GM19452 (cell line): Measurements from ENCODE around the gene SACM1L.

ENCODE experiments used
- ATAC-seq: cut with Tn5 transposase; IDR thresholded peaks from one replicate; pipeline ENCODE4 v1.9.1; 2021; ENCODE audit not compliant: unreplicated experiment

SACM1L gene

DNA sequence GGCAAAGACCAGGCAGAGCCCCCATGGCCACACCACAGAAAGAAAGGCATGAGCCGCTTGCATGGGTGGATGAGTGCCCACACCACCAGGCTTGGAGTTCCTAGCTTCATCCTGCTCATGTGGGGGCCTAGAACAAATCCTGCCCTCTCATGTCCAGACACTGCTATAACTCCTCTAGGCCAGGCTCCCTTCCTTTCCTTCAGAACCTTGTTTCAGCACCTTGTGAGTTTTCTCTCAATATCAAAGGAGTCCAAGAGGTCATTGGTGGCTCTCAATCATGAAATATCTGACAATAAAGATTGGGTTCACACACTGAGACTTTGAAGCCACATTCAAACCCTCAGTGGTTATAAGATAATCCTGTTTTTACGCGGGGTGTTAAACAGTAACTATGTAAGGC lies 94.5 kb downstream of the SACM1L start:
- no peak for ATAC-seq

DNA sequence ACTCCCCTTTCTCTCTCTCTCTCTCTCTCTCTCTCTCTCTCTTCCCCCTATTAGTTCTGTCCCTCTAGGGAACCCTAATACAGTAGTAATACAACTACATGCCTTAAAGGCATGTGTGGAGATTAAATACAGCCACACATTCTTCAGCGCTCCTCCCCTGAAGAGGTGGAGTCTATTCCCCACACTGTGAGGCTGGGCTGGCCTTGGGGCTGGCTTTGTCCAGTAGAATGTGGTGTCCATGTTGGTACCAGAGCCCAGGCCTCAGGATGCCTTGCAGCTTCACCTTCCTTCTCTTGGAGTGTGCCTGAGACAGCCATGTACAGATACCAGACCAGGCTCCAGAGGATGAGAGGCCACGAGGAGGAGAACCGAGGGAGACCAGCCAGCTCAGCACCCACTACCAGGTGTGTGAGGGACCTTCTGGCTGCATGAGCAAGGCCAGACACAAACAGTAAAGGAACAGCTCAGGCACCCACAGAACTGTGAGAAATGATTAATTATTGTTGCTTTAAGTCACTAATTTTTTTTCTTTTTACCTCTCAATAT lies 96.5 kb downstream of the SACM1L start:
- no peak for ATAC-seq

DNA sequence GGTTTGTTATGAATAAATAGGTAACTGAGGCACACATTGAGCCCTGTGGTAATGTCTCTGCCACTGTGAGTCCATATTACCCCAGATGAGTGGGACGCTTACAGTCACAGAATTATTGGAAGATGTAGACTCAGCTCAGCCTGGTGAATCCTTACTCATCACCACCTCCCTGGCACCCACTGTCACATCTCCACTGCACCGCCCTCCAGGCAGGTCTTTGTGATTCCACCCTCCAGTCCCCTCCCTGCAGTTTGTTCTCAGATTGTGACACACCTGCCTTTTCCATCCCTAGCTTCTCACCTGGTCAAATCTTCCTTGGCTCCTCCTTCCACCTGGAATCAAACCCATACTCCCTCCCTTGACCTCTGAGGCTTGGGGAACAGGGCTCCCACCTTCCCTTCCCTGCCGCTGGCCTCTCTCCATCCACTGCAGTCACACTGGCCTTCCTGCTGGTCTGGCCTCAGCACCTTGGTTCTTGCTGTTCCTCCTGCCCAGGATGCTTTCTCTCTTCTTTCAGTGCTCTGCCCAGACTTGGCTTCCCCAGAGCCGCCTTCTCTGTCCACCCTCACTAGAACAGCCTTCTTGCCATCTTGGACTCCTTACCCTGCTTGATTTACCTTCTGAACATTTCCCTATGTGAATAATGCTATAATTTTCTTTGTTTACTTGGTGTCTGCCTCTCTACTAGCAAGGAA lies 97.8 kb downstream of the SACM1L start:
- no peak for ATAC-seq

DNA sequence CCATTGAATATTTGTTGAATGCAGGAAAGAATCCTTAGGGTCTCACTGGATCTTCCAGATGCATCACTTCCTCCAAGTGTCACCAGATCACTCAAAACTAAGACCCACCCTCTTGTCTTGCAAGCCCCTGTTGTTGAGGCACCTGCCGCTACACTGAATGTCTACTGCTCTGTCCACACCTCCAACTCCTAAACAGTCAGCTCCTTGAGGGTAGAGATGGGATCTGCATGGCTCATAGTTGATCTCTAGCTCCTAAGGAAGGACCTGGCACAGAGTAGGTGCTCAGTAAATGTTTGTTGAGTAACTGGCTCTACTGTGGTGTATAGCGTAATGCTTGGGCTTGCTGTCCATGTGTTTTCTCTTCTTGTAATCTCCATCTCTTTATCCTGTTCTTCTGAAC lies 98.4 kb downstream of the SACM1L start:
- ATAC-seq, result no peak

DNA sequence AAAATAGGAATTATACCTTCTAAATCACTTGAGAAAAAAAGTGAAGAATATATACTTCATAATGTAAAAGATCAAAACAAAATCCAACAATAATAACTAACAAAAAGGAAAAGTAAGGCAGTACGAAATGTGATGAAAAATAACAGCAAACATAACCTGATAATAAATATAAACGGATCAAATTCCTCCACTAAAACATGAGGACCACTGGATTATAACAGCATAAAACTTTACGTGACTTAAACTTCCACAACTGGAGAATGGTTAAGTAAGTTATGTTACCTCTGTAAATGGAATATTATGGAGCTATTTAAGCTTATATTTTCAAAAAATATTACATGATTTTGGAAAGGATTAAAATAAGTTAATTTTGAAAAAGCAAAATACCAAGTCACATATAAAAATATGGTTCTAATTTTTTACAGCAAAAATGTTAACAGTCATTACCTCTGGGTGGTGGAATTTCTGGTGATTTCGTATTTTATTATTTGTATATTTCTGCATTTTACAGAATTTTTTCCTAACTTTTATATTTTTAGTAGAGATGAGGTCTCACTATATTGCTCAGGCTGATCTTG lies 100.1 kb downstream of the SACM1L start:
- no peak for ATAC-seq

DNA sequence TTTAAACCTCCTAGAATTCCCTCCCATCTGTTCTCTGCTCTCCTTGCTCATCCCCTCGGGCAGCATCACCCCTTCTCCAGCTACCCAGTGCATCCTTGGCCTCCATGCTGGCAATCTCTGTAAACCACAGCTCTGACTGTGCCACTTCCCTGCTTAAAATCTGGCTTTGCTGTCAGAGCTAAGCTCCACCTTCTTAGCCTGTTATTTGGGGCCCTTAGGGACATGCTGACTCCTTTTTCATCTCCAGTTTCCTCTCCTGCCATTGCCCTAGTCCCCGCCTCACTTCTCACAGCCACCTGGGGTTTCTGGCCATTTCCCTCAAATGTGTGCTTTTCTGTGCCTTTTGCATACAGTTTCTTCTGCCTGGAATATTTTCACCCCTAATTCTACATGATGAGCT lies 101.4 kb downstream of the SACM1L start:
- ATAC-seq, result no peak

DNA sequence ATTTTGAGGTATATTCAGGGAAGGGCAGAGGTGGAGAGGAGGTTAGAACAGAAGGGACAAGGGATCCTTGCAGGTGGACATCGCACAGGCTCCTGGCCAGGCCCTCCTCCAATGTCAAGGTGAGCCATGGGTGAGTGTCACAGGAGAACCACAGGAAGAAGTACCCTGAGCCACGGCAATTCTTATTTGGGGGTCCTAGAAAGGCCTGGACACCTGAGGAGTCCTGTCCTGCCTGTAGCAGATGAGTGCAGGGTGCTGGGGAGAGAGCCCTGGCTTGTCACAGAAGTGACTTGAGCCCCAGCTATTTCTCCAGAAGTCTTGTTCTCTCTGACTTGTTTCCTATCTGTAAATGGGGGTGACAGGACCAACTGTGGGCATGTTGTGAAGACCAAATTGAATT lies 102.8 kb downstream of the SACM1L start:
- ATAC-seq, result no peak

DNA sequence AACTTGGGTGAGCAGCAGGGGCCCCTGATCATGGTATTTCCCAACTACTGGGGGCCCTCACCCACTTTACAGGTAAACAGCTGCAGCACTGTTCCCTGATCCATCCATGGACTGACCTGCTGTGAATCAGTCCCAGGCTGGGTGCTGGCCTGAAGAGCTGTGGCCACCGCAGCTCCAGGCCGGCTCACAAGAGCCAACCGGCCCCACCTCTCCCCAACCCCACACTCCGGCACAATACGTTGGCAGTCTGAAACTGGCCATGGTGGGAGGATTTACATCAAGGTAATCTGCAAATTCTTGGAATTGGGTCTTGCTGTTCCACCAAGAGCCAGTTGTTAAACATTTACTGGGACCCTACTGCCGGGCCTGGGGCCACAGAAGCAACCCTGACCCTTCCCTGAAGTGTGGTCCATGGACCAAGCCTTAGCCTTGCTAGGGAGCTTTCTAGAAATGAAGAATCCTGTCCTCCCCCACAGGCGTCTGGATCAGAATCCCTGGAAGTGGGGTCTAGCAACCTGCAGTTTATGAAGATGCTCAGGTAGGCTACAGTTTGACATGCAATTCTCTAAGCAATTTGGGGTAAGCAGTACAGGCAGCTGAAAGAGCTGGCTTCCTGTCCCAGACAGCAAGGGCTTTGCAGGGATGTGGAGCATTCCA lies 103.4 kb downstream of the SACM1L start:
- ATAC-seq, result no peak

DNA sequence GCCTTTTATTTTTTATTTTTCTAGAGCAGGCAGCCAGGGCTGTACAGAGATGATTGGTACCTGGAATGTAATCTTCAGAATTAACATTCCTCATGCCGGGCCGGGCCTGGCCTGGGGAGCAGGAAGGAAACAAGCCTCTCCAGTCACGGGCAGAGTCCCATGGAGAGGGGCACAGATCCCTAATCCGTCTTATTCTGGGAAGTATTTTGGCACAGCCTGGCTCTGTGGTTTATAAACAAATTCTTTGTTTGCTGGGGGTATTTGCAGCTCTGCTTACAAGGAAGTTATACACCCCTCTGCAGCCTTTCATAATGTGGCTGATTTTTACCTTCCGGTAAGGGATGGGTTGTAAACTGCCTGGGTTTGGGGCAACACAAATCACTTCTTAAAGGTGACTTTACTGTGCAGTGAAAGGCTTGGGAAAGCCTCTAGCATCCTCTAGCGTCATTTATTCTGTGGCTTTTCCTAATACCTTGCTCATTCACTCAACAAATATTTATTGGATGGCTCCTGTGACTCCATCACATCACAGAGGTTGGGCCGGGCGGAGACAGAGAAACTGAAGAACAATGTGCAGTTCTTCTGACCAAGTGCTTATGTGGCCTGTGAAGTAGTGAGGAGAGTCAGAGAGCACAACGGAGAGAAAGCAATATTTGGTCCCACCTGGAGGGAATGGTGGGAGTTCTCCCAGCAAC lies 104.4 kb downstream of the SACM1L start:
- no peak for ATAC-seq

DNA sequence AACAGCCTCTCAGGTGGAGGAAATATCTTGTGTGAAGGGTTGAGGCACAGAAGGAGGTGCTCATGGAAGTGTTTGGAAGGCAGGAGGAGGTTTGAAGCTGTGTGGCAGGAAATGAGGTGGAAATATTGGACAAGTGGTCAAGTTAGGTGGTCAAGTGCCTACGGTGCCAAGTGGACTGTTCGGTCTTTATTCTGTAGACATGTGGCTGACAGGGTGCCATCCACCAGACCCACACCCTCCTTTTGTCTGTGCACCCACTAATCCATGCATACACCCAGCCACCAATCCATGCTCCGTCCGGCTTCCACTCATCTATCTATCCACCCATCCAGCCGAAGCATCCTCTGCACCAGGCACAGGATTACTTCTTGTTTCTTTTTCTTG lies 105.0 kb downstream of the SACM1L start:
- ATAC-seq, result no peak

DNA sequence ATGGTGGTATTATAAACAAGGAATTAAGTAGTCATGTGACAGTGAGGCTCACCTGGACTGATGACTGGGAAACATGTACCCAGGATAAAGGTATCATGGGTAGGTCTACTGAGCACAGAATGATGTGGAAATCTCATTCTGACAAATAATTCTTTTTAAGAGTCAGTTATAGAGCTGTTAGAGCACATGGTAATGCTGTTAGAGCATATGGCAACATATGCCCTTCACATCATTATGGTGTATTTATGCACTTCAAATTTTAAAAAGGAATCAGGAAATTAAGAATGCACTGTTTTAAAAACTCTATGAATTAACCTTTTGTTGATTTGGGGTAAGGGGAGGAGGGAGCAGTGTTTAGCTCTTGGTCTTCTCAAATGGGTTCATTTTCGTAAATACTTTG lies 105.5 kb downstream of the SACM1L start:
- no peak for ATAC-seq
